Activated T-helper 17 cell treated with anti-CD3 and anti-CD28 coated beads, Interleukin-2, amount 50 U/mL, for 72 hours (primary cell): ENCODE data around the gene SAMD7. TPM values are rescaled to one million over a fixed set of nuclear protein-coding genes. Genes with fewer than 3 reads are reported as not detected.

Experiments
- ATAC-seq: fragments of 150-1000 bp; cut with Tn5 transposase; replicated peaks from 2 replicates; pipeline ENCODE4 v1.10.0; 2021; ENCODE audit warnings: mild to moderate bottlenecking, moderate library complexity
- H3K27ac Mint-ChIP-seq: one replicate; pipeline ENCODE4 v1.8.0; 2022; ENCODE audit warnings: mixed read lengths
- H3K27me3 Mint-ChIP-seq: one replicate; pipeline ENCODE4 v1.8.0; 2022; ENCODE audit warnings: mixed read lengths
- H3K36me3 Mint-ChIP-seq: one replicate; pipeline ENCODE4 v1.8.0; 2022; ENCODE audit warnings: low read depth, mild to moderate bottlenecking, mixed read lengths
- H3K4me1 Mint-ChIP-seq: one replicate; pipeline ENCODE4 v1.8.0; 2022; ENCODE audit warnings: mixed read lengths
- H3K4me3 Mint-ChIP-seq: one replicate; pipeline ENCODE4 v1.8.0; 2022; ENCODE audit warnings: mild to moderate bottlenecking, mixed read lengths
- H3K9me3 Mint-ChIP-seq: one replicate; pipeline ENCODE4 v1.8.0; 2022; ENCODE audit warnings: mixed read lengths
- total RNA-seq, 2 donors: library from RNA; stranded (reverse); gene quantifications; one replicate each; pipeline ENCODE4 v1.2.3, GENCODE V29; 2022

The SAMD7 gene, protein sequence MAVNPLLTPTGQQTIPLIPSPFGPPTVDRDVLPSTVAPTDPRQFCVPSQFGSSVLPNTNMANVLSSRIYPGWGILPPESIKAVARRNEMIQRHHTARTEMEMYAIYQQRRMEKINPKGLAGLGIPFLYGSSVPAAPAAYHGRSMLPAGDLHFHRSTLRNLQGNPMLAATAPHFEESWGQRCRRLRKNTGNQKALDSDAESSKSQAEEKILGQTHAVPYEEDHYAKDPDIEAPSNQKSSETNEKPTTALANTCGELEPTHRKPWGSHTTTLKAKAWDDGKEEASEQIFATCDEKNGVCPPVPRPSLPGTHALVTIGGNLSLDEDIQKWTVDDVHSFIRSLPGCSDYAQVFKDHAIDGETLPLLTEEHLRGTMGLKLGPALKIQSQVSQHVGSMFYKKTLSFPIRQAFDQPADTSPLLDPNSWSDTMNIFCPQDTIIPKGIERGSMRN
- total RNA-seq, result not detected

DNA sequence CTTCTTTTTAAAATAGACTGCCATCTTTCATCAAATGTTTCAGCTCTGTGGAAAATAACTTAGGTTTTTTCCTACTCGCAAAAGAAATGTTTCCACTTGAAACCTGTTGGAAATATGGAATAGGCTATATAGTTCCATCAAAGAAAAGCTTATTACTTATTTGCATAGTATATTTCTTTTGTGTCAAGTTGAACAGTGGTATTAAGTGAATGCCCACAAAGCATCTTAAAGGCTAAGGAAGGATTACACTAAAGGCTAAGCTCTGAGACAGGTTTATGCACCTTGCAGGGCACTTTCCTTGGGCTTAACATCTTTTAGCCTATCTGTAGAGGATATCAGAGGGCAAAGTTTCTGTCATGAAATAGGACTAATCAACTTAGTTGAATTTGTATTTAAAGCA, at the start of gene SAMD7:
Gene SAMD7, plus strand, starts transcription at position 301 of the 400 bp plus-strand sequence. CDS start 7,927 bp downstream, outside the sequence.
- no peaks in the 10 kb centered on the region for H3K27me3 Mint-ChIP-seq
- H3K36me3 Mint-ChIP-seq, result no peaks in the 10 kb centered on the region
- peaks cover 4% of the 10 kb centered on the region for H3K4me1 Mint-ChIP-seq
- no peak within 1 kb of the TSS for H3K27ac Mint-ChIP-seq
- no peaks in the 10 kb centered on the region for H3K9me3 Mint-ChIP-seq
- H3K4me3 Mint-ChIP-seq, result no peak within 1 kb of the TSS
- no peak for ATAC-seq

DNA sequence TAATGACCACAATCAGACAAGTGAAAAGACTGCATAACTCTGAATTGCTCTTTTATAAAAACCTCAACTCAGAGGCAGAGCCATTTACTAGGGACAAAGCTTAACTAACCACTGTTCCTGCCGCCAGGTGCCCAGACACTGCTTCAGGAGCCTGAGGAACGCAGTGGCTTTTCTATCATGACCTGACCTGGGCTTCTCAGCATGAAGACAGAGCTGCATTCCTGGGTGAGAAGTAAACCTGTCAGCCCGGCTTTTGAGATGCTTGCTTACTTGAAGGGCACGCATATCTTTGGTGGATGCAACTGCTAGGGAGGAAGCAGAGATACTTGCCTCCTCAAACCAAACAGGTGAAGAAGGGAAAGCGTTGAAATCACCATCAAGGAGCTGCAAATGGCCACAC, 49.5 kb upstream of the SAMD7 start:
- ATAC-seq, result no peak
- Mint-ChIP-seq H3K4me3 (no peak overlapping the region), H3K4me1 (no peaks in the 10 kb centered on the region), H3K27ac (no peak overlapping the region), H3K36me3 (no peaks in the 10 kb centered on the region), H3K27me3 (peaks cover 12% of the 10 kb centered on the region), H3K9me3 (no peaks in the 10 kb centered on the region)

DNA sequence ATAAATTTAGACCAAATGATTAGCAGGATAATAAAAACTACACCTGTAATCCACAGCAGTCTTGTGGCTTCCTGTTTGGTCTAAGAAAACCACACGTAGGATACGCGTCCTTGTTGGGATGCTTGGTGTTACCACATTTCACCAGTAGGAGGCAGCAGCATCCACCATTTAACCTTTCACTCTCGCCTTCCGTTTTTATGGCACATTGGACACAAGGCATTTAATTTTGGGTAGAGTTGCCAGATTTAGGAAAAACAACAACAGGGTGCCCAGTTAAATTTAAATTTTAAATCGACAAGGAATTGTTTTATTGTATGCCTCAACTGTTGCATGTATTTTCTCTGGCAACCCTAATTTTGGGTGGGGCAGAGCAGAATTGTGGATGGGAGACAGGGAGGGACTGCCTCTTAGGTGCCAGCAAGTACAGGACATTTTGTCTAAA, 47.9 kb upstream of the SAMD7 start:
- peaks cover 12% of the 10 kb centered on the region for H3K27me3 Mint-ChIP-seq
- no peaks in the 10 kb centered on the region for H3K9me3 Mint-ChIP-seq
- peak; percentile 77 for ATAC-seq
- H3K27ac Mint-ChIP-seq, result no peak overlapping the region
- no peaks in the 10 kb centered on the region for H3K36me3 Mint-ChIP-seq
- H3K4me1 Mint-ChIP-seq, result no peaks in the 10 kb centered on the region
- H3K4me3 Mint-ChIP-seq, result no peak overlapping the region

DNA sequence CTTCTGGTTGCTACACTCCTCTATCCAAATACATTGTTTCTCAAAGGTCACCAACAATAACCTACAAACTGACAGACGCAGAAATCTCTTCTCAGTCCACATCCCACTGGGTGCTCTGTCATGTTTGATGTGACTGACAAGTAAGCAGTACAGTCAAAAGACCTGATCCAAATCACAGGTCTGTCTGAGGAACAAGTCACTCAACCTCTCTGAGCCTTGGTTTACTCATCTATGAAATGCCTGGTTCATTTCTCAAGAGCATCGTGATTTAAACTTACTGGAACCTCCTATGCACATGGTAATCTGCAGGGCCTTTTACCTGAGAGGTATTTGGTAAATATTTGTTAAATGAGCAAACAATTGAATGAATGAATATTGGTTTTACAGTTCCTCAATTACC, 47.1 kb upstream of the SAMD7 start:
- ATAC-seq, result no peak
- H3K4me3 Mint-ChIP-seq, result no peak overlapping the region
- no peaks in the 10 kb centered on the region for H3K9me3 Mint-ChIP-seq
- peaks cover 12% of the 10 kb centered on the region for H3K27me3 Mint-ChIP-seq
- no peaks in the 10 kb centered on the region for H3K36me3 Mint-ChIP-seq
- no peak overlapping the region for H3K27ac Mint-ChIP-seq
- H3K4me1 Mint-ChIP-seq, result no peaks in the 10 kb centered on the region

DNA sequence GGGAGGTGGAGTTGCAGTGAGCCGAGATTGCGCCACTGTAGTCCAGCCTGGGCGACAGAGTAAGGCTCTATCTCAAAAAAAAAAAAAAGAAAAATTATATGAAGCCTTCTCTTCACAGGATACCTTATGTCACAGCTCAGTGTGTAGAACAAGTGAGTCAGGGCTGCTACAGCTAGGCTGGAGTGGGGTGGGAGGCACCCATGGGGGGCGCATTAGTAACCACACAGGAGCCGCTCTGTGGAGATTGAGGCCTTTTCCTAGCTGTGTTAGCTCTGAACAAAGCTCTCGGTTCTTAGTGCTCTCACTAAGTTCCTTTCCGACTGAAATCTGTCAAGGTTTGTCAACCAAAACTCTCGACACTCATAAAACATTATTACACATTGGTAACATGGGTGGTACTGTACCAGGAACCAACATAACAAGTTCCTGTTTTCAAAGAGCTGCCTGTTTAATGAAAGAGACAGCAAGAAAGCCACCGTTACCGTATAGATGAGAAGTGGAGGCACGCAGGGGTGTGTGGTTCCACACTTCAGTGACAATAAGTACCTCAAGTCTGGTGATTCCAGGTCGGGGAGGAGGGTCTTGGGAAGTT, 46.1 kb upstream of the SAMD7 start:
- H3K9me3 Mint-ChIP-seq, result no peaks in the 10 kb centered on the region
- ATAC-seq, result peak; percentile 19
- no peak overlapping the region for H3K27ac Mint-ChIP-seq
- no peaks in the 10 kb centered on the region for H3K36me3 Mint-ChIP-seq
- no peaks in the 10 kb centered on the region for H3K4me1 Mint-ChIP-seq
- no peak overlapping the region for H3K4me3 Mint-ChIP-seq
- peaks cover 12% of the 10 kb centered on the region for H3K27me3 Mint-ChIP-seq

DNA sequence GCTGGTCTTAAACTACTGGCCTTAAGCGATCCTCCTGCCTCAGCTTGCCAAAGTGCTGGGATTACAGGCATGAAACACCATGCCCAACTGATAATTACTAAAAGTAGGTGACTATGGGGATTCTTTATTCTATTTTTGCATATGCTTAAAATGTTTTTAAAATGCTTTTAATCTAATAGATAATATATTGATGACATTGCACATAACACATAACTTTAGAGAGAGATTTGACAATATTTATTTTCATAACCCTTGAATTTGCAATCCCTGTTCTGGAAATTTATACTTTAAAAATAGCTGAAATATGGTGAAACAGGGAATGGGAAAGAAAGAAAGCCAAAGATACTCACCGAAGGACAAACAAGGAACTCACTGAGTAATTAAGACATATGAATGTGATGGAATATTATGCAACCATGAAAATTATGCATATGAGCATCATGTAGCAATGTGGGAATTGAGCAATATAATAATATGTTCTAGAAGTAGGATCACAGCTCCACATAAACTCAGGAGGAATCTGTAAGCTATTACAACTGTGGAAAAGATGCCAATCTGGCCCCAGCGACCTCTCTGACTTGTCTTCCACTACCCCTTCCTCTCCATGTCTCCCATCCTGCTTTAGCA, 43.7 kb upstream of the SAMD7 start:
- Mint-ChIP-seq H3K27me3 (peaks cover 5% of the 10 kb centered on the region), H3K27ac (no peak overlapping the region), H3K9me3 (no peaks in the 10 kb centered on the region), H3K36me3 (no peaks in the 10 kb centered on the region), H3K4me3 (no peak overlapping the region), H3K4me1 (peaks cover 6% of the 10 kb centered on the region)
- ATAC-seq, result no peak

DNA sequence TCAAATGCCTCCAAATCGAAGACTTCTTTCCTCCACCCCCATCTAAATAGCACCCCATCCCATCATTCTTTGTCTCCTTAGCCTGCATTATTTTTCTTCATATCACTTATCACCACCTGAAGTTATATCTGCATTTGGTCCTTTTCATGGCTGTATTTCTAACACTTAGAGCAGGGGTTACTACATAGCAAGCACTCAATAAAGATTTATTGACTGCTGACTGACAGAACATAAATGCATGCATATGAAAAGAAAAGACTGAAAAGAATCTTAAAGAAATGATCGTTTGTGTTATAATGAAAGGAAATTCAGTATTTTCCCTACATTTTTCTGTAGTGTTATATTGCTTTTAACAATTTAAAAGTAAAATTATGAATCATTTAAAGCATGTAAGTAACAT, 43.0 kb upstream of the SAMD7 start:
- ATAC-seq, result no peak
- Mint-ChIP-seq H3K27ac (no peak overlapping the region), H3K4me3 (no peak overlapping the region)

DNA sequence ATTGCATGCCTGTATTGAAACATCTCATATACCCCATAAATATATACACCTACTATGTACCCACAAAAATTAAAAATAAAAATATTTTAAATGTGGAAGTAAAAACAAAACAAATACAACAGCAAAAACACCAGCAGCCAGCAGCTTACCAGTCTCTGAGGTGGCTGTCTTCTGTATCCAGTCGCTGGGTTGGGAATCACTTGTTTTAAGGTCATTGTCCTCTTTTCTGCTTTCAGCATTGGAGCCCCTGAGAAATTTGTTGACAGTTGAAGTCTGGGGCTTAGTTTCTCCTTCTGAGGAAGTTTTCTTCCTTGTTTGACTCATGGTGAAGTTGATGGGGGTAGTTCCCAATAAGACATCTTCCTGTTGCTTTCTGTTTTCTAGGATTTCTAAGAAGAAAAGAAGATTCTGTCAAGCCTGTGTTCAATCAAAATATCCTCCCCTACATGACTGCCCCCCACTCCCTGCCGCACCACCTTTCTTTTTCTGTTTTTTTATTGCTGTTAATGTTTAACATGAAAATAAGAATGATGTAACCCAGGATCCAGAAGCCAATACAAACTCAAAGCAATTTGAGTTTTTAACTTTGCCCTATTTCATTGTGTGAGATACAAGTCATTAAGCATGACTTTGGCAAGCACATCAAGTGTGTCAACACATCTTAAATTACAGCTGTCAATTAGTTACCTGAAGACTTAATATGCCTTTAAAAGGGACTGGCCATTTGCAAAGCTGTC, 41.7 kb upstream of the SAMD7 start, which contains the start of gene LRRC31:
Gene LRRC31, minus strand, starts transcription at position 452 of the 737 bp plus-strand sequence. Its CDS starts 128 bp downstream, at position 324.
- no peak for ATAC-seq
- no peaks in the 10 kb centered on the region for H3K9me3 Mint-ChIP-seq
- peak within 1 kb of the TSS; percentile 4 for H3K27ac Mint-ChIP-seq
- no peaks in the 10 kb centered on the region for H3K36me3 Mint-ChIP-seq
- H3K4me1 Mint-ChIP-seq, result peaks cover 6% of the 10 kb centered on the region
- H3K4me3 Mint-ChIP-seq, result no peak within 1 kb of the TSS
- peaks cover 1% of the 10 kb centered on the region for H3K27me3 Mint-ChIP-seq

More for the DNA sequence above, 43.0 kb upstream of the SAMD7 start:
- H3K9me3 Mint-ChIP-seq, result no peaks in the 10 kb centered on the region
- H3K27me3 Mint-ChIP-seq, result peaks cover 5% of the 10 kb centered on the region
- peaks cover 6% of the 10 kb centered on the region for H3K4me1 Mint-ChIP-seq
- H3K36me3 Mint-ChIP-seq, result no peaks in the 10 kb centered on the region

DNA sequence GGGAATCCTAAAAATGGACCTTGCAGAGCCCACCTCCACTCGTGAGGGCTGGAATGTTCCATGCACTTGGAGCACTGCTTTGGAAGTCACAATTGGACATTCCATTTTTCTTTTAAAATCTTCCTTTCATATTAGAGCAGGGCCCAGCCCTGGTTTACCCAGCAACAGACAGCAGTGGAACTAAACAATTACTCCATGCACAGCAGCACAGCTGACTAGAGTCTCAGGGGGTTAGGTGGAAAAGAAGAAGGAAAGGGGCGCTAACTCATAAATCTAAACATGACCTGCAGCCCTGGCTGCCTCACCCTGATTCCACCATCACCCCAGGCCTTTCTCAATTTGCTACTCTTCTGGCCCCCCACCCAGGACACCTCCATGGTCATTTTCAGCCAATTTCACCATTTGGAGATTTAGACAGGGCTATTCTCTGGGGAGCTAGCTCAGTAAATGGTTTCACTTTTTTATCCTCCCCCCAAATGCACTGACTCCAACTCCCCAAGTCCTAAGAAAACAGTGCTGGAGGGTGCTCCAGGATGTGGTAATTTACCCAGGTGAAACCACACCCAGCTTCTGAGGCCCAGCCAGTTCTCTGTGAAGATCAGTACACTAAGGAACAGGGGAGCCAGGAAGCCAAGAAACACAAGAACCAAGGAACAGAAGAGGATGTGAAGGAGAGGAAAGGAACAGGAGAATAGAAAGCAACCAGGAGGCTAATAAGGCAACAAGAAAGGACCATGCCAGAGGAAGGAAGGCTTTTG, 40.1 kb upstream of the SAMD7 start:
- no peak for ATAC-seq
- no peak overlapping the region for H3K4me3 Mint-ChIP-seq
- H3K27me3 Mint-ChIP-seq, result peaks cover 3% of the 10 kb centered on the region
- no peaks in the 10 kb centered on the region for H3K36me3 Mint-ChIP-seq
- no peaks in the 10 kb centered on the region for H3K9me3 Mint-ChIP-seq
- peaks cover 6% of the 10 kb centered on the region for H3K4me1 Mint-ChIP-seq
- H3K27ac Mint-ChIP-seq, result no peak overlapping the region

DNA sequence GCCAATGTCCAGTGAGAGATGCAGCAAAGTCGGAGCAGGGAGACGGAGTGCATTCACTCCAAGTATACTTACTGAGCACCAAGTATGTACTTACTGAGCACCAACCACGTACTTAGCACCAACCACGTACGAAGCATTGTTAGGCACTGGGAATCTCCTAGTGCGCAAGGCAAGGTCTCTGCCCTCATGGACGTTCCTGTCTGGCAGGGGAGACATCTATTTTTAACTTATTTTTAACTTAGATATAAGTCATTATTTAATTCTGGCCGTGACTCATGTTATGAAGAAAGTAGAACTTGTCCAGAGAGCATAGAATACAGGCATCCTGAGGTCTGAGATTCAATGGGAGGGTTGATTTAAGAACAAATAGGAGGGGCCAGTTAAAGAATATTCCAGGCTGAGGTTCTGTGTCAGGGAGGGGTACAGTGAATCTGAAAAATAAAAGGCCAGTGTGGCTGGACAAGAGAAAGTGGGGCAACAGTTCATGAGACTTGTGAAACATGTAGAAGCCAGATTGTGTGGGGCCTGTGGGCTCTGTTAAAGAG, 32.3 kb upstream of the SAMD7 start:
- Mint-ChIP-seq H3K27me3 (peaks cover 3% of the 10 kb centered on the region), H3K4me1 (no peaks in the 10 kb centered on the region), H3K9me3 (no peaks in the 10 kb centered on the region), H3K27ac (no peak overlapping the region), H3K4me3 (no peak overlapping the region), H3K36me3 (no peaks in the 10 kb centered on the region)
- no peak for ATAC-seq

DNA sequence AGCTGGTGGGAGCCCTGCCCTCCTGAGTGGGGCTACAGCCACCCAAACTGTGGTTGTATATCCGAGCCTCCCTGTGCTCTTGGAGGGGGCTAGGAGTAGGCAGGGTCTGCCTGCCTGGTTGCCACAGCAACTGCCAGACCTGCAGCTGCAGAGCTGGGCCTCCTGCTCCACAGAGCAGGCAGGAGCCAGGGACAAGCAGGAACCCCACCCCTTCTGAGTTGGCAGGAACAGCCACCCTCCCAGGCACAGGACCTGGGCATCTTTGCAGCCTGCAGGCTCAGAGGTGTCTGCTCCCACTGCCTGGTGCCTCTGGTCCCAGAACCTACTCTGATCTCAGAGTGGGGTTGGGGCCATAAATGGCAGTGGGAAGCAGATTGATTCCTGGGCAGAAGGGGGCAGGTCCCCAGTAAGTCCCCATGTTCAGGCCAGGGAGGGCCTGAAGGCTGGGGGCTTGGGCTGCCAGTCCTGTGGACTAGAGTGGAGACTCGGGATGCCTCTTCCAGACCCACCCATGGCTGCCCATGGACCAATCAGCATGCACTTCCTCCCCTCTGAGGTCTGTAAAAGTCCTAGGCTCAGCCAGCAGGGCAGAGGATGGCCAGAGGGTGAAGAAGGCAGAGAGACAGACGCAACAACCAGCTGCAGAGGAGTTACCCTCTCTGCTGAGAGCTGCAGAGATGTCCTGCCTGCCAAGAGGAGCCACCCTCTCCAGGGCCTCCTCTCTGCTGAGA, 31.4 kb upstream of the SAMD7 start:
- no peaks in the 10 kb centered on the region for H3K36me3 Mint-ChIP-seq

DNA sequence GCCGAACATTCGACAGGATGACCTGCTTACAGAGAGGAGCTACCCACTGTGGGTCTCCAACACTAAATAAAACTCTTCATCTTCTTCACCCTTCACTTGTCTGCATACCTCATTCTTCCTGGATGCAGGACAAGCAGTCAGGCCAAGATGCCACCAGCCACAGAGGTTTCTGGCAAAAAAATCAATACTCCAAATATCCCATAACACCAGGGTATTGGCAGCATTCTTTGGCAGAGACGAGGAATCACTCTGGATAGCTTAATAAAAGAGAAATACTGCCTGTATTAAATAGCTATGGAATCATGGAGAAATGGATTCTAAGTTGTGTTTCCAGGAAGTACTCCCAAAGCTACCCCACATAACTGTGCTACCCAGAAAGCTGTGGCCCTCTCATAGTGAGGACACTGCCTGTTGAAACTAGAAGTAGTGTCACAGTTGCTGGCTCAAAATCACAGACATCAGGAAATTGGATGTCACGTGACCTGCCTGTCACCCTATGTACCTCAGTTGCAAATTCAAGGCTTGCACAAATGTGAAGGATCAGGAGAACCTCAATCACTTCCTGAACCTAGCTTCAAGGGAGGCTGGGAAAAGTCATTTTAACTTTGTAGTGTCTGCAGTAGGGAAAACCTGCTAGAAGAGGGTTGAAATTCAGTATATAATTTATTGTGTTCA, 30.7 kb upstream of the SAMD7 start:
- Mint-ChIP-seq H3K4me3 (no peak overlapping the region), H3K9me3 (no peaks in the 10 kb centered on the region), H3K27ac (no peak overlapping the region)

More for the DNA sequence above, 31.4 kb upstream of the SAMD7 start:
- no peak for ATAC-seq
- Mint-ChIP-seq H3K27me3 (no peaks in the 10 kb centered on the region), H3K9me3 (no peaks in the 10 kb centered on the region), H3K27ac (no peak overlapping the region), H3K4me3 (no peak overlapping the region), H3K4me1 (no peaks in the 10 kb centered on the region)

More for the DNA sequence above, 30.7 kb upstream of the SAMD7 start:
- no peaks in the 10 kb centered on the region for H3K4me1 Mint-ChIP-seq
- ATAC-seq, result no peak
- no peaks in the 10 kb centered on the region for H3K36me3 Mint-ChIP-seq
- no peaks in the 10 kb centered on the region for H3K27me3 Mint-ChIP-seq
